ENCODE results near the gene AGPAT3.

Gene AGPAT3

GRCh38 chr21:43864313-43864961 lies 586 bp upstream of the AGPAT3 start:
- peak; percentile 18 for DNase-seq (ENCODE audit: low spot score)

- DNase-seq (ENCODE audit: low spot score), result peak; percentile 62
Observed at GRCh38 chr21:43865540-43866259, 677 bp downstream of the AGPAT3 start.

- DNase-seq (ENCODE audit: low spot score), result peak; percentile 65
Observed at GRCh38 chr21:43866260-43866629, 1.2 kb downstream of the AGPAT3 start.

DNA sequence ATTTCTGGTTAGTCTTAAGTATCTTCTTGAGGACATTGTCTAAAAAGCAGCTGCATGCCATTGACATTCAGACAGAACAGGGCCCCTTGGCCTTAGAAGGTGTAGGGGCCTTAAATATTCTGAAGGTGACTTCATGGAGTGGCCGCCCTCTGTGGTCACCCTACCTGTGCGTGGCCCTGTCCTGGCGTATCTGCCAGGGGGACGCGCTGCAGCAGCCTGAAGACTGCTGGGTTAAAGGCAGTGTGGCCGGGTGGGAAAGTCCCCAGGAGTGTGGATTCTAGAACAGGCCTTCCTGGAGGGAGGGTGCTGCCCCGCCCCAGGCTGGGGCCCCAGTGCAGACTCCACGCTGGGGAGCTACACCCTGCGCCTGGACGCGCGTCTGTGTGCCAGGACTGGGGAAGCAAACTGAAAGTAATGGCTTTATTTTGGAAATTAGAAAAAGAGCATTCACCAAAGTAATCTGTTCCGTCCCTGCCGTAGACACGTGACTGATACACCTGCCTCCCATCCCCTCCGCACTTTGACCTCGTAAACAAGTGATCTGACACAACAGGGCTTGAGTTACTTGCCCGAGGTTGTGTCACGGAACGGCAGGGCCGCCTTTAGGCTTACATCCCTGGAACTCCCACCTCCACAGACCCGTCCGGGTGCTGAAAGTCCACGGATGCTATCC lies 1.8 kb downstream of the AGPAT3 start:
- DNase-seq (ENCODE audit: low spot score), result no peak

- DNase-seq (ENCODE audit: low spot score), result no peak
Observed at GRCh38 chr21:43867332-43867703, 2.3 kb downstream of the AGPAT3 start.

GRCh38 chr21:43867948-43868347 lies 2.9 kb downstream of the AGPAT3 start:
- no peak for DNase-seq (ENCODE audit: low spot score)

- no peak for DNase-seq (ENCODE audit: low spot score)
Observed at GRCh38 chr21:43868461-43868860, 3.4 kb downstream of the AGPAT3 start.

DNA sequence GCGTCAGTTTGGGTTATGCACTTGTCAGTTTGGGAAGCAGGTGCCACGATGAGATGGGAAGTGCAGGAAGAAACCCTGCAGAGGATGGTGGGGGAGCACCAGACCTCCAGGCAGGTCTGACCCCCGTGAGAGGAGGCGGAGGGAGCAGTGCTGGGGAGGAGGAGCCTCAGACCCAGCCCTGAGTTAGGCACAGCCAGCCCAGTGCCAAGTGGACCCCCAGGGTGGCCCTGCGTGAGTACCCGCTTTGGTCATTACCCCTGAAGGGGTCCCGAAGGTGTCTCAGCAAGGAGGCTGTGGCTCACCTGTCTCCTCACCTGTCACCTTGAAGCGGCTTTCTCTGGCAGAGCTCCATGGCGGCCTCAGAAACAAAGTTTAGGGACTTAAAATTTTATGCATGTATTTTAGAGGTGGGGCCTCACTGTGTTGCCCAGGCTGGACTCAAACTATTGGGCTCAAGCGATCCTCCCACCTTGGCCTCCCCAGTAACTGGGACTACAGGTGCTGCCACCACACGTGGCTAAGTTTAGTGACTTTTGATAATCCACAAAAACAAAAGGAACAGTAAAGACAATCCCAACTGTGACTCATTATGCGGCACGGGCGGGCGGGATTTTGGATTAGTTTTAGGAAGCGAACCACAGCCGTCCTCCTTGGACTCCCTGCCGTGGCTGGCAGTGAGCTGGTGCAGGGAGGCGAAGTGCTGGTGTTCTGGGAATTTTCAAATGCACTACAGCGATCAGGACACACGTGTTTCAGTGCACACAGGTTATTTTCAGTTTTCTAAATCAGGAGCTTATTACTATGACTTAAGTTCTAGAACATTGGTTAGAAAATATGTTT lies 4.7 kb downstream of the AGPAT3 start:
- DNase-seq (ENCODE audit: low spot score), result no peak

DNA sequence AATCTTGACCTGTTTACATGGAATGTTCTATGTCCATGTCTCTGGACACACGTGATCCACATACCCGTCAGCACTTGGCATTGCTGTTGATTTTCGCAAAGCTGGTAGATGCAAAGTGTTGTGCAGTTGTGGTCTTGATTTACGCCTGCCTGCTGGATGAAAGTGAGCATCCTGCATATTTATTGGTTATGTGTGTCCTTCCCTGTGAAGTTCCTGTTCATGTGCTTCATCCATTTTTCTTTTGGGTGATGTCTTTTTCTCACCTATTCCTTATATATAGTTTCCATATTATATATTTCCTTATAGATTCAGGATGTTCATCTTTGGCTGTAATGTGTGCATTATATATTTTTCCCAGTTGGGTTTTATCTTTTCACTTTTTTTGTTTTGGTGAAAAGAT lies 6.5 kb downstream of the AGPAT3 start:
- no peak for DNase-seq (ENCODE audit: low spot score)

- no peak for DNase-seq (ENCODE audit: low spot score)
Observed at GRCh38 chr21:43872531-43873197, 7.6 kb downstream of the AGPAT3 start.

GRCh38 chr21:43873673-43874072 lies 8.7 kb downstream of the AGPAT3 start:
- DNase-seq (ENCODE audit: low spot score), result no peak

- no peak for DNase-seq (ENCODE audit: low spot score)
Observed at GRCh38 chr21:43874085-43874805, 9.2 kb downstream of the AGPAT3 start.

GRCh38 chr21:43876605-43877004 lies 11.6 kb downstream of the AGPAT3 start:
- no peak for DNase-seq (ENCODE audit: low spot score)

DNA sequence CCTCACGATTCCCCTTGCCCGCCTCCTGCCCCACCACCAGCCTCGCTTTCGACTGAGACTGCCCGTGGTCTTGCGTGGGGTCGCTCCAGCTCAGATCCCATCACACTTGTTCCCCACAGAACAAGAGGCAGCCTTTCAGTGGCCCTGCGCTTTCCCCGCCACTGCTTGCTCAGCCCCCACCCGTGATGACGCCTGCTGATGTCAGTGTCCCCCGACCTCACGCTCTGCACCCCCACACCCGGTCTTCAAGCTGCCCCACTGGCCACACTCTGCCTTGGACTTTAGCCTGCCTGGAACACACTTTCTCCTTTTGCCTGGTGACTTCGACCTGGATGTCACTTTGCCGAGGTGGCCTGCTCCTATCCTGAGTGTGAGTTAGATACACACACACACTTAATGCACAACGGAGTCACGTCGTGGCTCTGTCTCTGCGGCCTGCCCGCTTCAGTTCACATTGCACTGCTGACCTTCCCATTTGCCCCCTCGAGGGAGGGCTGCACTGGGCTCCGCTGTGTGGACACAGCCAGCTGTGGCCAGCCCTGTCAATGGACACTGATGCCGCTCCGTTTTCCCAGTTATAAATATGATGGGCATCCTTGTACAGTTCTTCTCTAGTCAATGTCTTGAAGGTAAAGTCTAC lies 13.0 kb downstream of the AGPAT3 start:
- DNase-seq (ENCODE audit: low spot score), result no peak

DNA sequence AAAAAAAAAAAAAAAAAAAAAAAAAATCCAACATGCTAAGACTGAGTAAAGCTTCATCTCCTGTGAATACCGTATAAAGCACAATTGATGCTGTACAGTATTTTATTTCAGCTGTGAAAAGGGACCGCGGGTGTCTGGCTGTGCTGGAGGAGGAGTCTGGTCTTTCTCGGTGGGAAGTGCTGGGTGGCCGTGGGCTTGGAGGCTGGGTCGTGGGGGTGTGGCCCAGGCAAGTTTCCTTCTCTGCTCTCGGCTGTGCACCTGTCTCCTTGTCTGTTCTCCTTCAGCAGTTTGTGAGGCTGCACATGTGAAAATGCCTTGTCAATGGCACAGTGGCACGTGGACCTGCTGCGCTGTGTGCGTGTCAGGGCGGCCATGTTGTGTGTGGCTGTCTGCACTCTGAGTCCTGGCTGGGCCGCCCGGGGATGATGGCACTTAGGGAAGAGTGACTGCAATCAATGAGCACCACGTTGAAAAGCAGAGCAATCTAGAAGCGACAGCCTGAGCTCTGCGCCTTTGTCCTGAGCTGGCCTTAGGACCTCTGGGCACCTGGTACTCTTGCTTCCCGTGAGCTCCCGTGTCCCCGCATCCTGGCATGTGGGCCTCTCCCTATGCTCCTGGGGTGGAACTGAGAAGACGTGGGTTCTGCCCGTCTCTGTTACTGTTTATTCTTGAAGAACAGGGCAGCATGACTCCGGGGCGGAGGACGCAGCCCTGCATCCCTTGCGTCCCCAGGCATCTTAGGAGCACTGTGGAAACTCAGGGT lies 14.5 kb downstream of the AGPAT3 start:
- no peak for DNase-seq (ENCODE audit: low spot score)

- peak; percentile 72 for DNase-seq (ENCODE audit: low spot score)
Observed at GRCh38 chr21:43880111-43880985, 15.3 kb downstream of the AGPAT3 start.

GRCh38 chr21:43881283-43881682 lies 16.3 kb downstream of the AGPAT3 start:
- no peak for DNase-seq (ENCODE audit: low spot score)

- DNase-seq (ENCODE audit: low spot score), result no peak
Observed at GRCh38 chr21:43881935-43882334, 16.9 kb downstream of the AGPAT3 start.

- DNase-seq (ENCODE audit: low spot score), result no peak
Observed at GRCh38 chr21:43882952-43883545, 18.0 kb downstream of the AGPAT3 start.
